ENCODE data around the gene GALNTL6.
"Not testable (repeated sequence)": the region's sequence is repeated elsewhere in the genome, so short reads cannot be mapped to it uniquely, and the experiment has no call there.

Gene GALNTL6

GRCh38 chr4:172899861-172900260 lies 1086.7 kb downstream of the GALNTL6 start:
- DNase-seq (ENCODE audit: low read depth in 2 of 2, low spot score in 1 of 2): no peak

GRCh38 chr4:172900900-172901299 lies 1087.7 kb downstream of the GALNTL6 start:
- no peak for DNase-seq (ENCODE audit: low read depth in 2 of 2, low spot score in 1 of 2)

- not testable (repeated sequence) for DNase-seq (ENCODE audit: low read depth in 2 of 2, low spot score in 1 of 2)
These were observed 1099.3 kb downstream of the GALNTL6 start for GRCh38 chr4:172912468-172912867.

- DNase-seq (ENCODE audit: low read depth in 2 of 2, low spot score in 1 of 2): not testable (repeated sequence)
These were observed 1104.2 kb downstream of the GALNTL6 start for GRCh38 chr4:172917403-172917802.

GRCh38 chr4:172919269-172919668 lies 1106.1 kb downstream of the GALNTL6 start:
- DNase-seq (ENCODE audit: low read depth in 2 of 2, low spot score in 1 of 2): no peak

GRCh38 chr4:172927096-172927814 lies 1114.1 kb downstream of the GALNTL6 start:
- no peak for DNase-seq (ENCODE audit: low read depth in 2 of 2, low spot score in 1 of 2)

GRCh38 chr4:172928347-172928746 lies 1115.1 kb downstream of the GALNTL6 start:
- no peak for DNase-seq (ENCODE audit: low read depth in 2 of 2, low spot score in 1 of 2)

GRCh38 chr4:172938072-172938829 lies 1125.0 kb downstream of the GALNTL6 start:
- no peak for DNase-seq (ENCODE audit: low read depth in 2 of 2, low spot score in 1 of 2)

GRCh38 chr4:172938870-172939269 lies 1125.7 kb downstream of the GALNTL6 start:
- DNase-seq (ENCODE audit: low read depth in 2 of 2, low spot score in 1 of 2): no peak

- DNase-seq (ENCODE audit: low read depth in 2 of 2, low spot score in 1 of 2): no peak
These were observed 1129.6 kb downstream of the GALNTL6 start for GRCh38 chr4:172942840-172943239.

GRCh38 chr4:172945611-172946010 lies 1132.4 kb downstream of the GALNTL6 start:
- DNase-seq (ENCODE audit: low read depth in 2 of 2, low spot score in 1 of 2): no peak

GRCh38 chr4:172946503-172946902 lies 1133.3 kb downstream of the GALNTL6 start:
- DNase-seq (ENCODE audit: low read depth in 2 of 2, low spot score in 1 of 2): no peak

GRCh38 chr4:172947594-172947993 lies 1134.4 kb downstream of the GALNTL6 start:
- DNase-seq (ENCODE audit: low read depth in 2 of 2, low spot score in 1 of 2): no peak

- no peak for DNase-seq (ENCODE audit: low read depth in 2 of 2, low spot score in 1 of 2)
These were observed 1137.8 kb downstream of the GALNTL6 start for GRCh38 chr4:172950990-172951389.

GRCh38 chr4:172951679-172952451 lies 1138.7 kb downstream of the GALNTL6 start:
- DNase-seq (ENCODE audit: low read depth in 2 of 2, low spot score in 1 of 2): no peak

- no peak for DNase-seq (ENCODE audit: low read depth in 2 of 2, low spot score in 1 of 2)
These were observed 1140.8 kb downstream of the GALNTL6 start for GRCh38 chr4:172953896-172954568.

GRCh38 chr4:172956340-172956739 lies 1143.1 kb downstream of the GALNTL6 start:
- DNase-seq (ENCODE audit: low read depth in 2 of 2, low spot score in 1 of 2): not testable (repeated sequence)

- DNase-seq (ENCODE audit: low read depth in 2 of 2, low spot score in 1 of 2): no peak
These were observed 1144.0 kb downstream of the GALNTL6 start for GRCh38 chr4:172957216-172957615.

- no peak for DNase-seq (ENCODE audit: low read depth in 2 of 2, low spot score in 1 of 2)
These were observed 1149.6 kb downstream of the GALNTL6 start for GRCh38 chr4:172962564-172963353.
